HUES6 (cell line): ENCODE measurements around the gene ATG12.

ENCODE experiments used
- H3K27ac ChIP-seq: 2 replicates; pipeline ENCODE4 v1.7.0; 2013; ENCODE audit warnings: low read depth, mild to moderate bottlenecking, low read length, inconsistent platforms
- H3K27me3 ChIP-seq: 2 replicates; pipeline ENCODE4 v1.6.1; 2013; ENCODE audit warnings: low read length; ENCODE audit not compliant: control insufficient read depth, insufficient read depth
- H3K36me3 ChIP-seq: 2 replicates; pipeline ENCODE4 v1.6.1; 2013; ENCODE audit warnings: low read length; ENCODE audit not compliant: control insufficient read depth, insufficient read depth
- H3K4me1 ChIP-seq: 2 replicates; pipeline ENCODE4 v1.6.1; 2013; ENCODE audit warnings: low read length; ENCODE audit not compliant: control insufficient read depth, insufficient read depth
- H3K4me3 ChIP-seq: 2 replicates; pipeline ENCODE4 v1.5.1; 2013; ENCODE audit warnings: low read depth, low read length
- H3K9ac ChIP-seq: one replicate; pipeline ENCODE4 v1.6.1; 2013; ENCODE audit warnings: mild to moderate bottlenecking, low read length
- H3K9me3 ChIP-seq: 2 replicates; pipeline ENCODE4 v1.6.1; 2013; ENCODE audit warnings: low read depth, low read length; ENCODE audit not compliant: control insufficient read depth, insufficient read depth

The ATG12 gene

DNA sequence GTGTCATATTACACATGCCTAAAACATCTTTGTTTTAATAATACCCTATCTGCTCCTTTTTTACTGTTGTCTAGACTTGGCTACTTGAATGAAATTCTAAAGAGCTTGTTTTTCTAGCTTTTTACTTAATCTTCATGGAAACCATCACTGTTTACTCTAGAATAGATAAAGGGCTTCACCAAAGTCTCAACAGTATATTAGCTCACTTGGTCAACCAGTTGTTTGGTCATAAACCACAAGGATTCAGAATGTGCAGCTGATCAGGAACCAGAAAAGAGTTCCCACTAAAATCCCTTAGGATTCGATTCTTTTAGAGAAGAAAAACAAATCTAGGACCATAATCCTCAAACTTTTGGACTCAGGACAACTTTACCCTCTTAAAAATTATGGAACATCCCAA is 62.9 kb downstream of the ATG12 start:
- H3K4me1 ChIP-seq = no peaks in the 10 kb centered on the region
- H3K9ac ChIP-seq = no peak overlapping the region
- no peak overlapping the region for H3K27ac ChIP-seq
- no peak overlapping the region for H3K4me3 ChIP-seq
- no peaks in the 10 kb centered on the region for H3K27me3 ChIP-seq
- H3K9me3 ChIP-seq = no peaks in the 10 kb centered on the region
- H3K36me3 ChIP-seq = no peaks in the 10 kb centered on the region
